ENCODE data around the gene STAC2.
"Not testable (repeated sequence)": the region's sequence is repeated elsewhere in the genome, so short reads cannot be mapped to it uniquely, and the experiment has no call there.

Gene STAC2

GRCh38 chr17:39225308-39225958 lies at the start of gene STAC2:
STAC2 (minus strand) TSS chr17:39225945; CDS start chr17:39225502, 443 bp downstream.
- FAIRE-seq = no peak

- no peak for FAIRE-seq
These were observed 45.8 kb upstream of the STAC2 start for GRCh38 chr17:39271546-39271945.

GRCh38 chr17:39270923-39271322 lies 45.2 kb upstream of the STAC2 start:
- FAIRE-seq = peak; percentile 83

- no peak for FAIRE-seq
These were observed 38.4 kb upstream of the STAC2 start for GRCh38 chr17:39264119-39264518.

GRCh38 chr17:39261286-39261685 lies 35.5 kb upstream of the STAC2 start:
- no peak for FAIRE-seq

- FAIRE-seq = no peak
These were observed 27.2 kb upstream of the STAC2 start for GRCh38 chr17:39252788-39253460.

- FAIRE-seq = no peak
These were observed 26.3 kb upstream of the STAC2 start for GRCh38 chr17:39251997-39252396.

GRCh38 chr17:39250076-39250475 lies 24.3 kb upstream of the STAC2 start:
- not testable (repeated sequence) for FAIRE-seq

GRCh38 chr17:39246274-39246673 lies 20.5 kb upstream of the STAC2 start:
- FAIRE-seq = no peak

GRCh38 chr17:39244600-39245570 lies 19.1 kb upstream of the STAC2 start:
- FAIRE-seq = peak; percentile 59

GRCh38 chr17:39244016-39244599 lies 18.4 kb upstream of the STAC2 start:
- no peak for FAIRE-seq

GRCh38 chr17:39243155-39243554 lies 17.4 kb upstream of the STAC2 start:
- no peak for FAIRE-seq

GRCh38 chr17:39240631-39241030 lies 14.9 kb upstream of the STAC2 start:
- FAIRE-seq = no peak

GRCh38 chr17:39239640-39240314 lies 14.0 kb upstream of the STAC2 start:
- no peak for FAIRE-seq

GRCh38 chr17:39238311-39238972 lies 12.7 kb upstream of the STAC2 start:
- FAIRE-seq = no peak

- FAIRE-seq = no peak
These were observed 11.8 kb upstream of the STAC2 start for GRCh38 chr17:39237586-39237985.

GRCh38 chr17:39236981-39237441 lies 11.3 kb upstream of the STAC2 start:
- FAIRE-seq = no peak

GRCh38 chr17:39236450-39236927 lies 10.7 kb upstream of the STAC2 start:
- FAIRE-seq = no peak

GRCh38 chr17:39235555-39236449 lies 10.1 kb upstream of the STAC2 start:
- no peak for FAIRE-seq

Measured in A204.1 (cell line).